T-helper 22 cell (primary cell): ENCODE measurements around the gene MTHFSD.

Experiments used
- DNase-seq: peaks from one replicate; pipeline ENCODE4 v3.0.0-alpha.2; 2020; ENCODE audit warnings: low read depth

MTHFSD gene

DNA sequence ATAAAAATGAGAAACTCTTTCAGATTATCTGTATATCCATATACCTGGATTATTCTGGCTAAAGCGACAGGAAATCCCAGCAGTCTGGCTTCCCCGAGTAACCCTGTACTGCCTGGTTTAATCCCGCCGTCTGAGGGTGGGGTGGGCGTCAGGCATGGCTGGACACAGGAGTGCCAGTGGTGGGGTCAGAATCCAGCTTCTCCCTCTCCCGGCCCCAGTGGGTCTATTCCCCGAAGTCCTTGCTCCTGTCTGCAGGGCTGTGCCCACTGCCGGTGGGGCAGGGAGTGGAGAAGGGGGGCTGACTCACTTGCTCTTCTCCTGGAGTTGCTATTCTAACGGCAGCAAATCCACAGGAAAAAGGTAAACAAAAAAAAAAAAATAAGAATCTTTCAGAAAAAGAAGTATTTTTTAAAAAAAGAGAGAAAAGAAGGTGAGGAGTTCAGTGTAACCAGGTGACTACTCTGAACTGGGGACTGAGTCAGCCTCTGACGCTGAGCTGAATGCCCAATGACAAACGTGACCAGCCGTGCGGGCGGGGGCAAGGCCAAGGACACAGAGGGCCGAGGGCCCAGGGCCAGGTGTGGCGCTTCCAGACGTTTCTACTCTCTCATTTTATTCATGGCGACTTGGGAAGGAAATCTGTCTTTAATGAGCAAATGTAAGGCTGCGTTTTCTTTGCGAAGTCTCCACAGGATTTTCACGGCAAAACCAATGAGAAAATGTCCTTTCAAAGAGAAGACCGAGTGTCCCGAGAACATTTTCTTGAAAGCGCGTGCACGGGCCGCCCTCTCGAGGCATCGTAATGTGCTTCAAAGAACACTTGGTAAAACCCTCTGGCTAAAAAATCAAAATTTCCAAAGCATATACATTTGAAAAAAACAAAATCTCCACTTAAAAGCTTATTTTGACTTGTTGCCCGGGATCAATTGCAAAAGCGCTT lies 24.5 kb downstream of the MTHFSD start:
- DNase-seq: no peak

DNA sequence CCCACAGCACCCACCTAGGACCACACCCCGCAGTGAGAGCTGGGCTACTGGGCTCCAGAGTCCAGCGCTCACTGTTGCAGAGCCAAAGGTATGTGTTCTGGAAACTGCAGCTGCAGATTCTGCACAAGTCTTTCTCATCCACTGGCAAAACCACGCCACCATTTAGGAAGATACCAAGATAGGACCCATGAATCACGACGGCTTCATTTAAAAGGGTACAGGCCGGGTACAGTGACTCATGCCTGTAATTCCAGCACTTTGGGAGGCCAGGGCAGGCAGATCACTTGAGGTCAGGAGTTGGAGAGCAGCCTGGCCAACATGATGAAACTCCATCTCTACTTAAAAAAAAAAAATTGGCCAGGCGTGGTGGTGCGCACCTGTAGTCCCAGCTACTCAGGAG lies 25.9 kb downstream of the MTHFSD start:
- no peak for DNase-seq

DNA sequence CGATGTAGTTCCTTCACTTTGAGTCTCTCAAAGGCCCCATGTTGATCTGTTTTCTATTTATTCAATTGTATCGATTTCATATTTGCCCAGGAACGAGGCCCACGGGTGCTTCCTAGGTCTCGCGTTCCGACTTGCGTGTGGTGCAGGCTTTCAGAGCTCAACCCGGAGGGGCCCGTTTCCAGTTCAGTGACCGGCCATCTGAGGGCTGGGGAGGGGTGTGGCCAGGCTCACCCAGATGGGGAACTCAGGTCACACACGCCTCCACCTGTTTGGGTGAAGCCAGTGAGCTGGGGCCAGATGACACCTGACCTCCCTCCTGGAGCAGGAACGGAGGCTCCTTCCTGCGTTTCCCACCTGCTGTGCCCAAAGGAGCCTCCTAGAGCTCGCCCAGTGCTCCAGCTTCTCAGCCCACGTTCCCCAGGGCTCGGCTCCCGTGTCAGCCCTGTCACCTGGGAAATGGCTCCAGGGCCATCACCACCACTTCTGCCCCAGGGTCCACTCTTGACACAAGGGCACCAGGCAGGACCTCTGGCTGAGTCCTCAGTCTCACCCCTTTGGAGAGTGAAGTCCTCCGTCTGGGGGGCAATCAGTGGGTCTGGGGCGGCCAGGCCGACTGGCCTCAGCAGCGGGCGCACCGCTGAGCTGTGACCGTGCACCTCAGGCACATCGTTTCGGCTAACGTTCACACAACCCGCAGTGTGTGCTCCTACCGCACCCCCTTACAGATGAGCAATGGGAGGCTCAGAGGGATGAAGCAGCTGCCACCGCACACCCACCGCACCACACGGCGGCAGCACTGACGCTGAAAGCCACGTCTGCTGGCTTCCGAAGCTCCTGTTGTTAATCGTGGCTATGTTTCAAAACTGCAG lies 26.7 kb downstream of the MTHFSD start:
- no peak for DNase-seq

GRCh38 chr16:86527366-86527765 lies 27.7 kb downstream of the MTHFSD start:
- no peak for DNase-seq

- DNase-seq: no peak
Observed at GRCh38 chr16:86525696-86526095, 29.3 kb downstream of the MTHFSD start.

- no peak for DNase-seq
Observed at GRCh38 chr16:86524029-86524428, 31.0 kb downstream of the MTHFSD start.

GRCh38 chr16:86523166-86523740 lies 31.8 kb downstream of the MTHFSD start:
- no peak for DNase-seq

DNA sequence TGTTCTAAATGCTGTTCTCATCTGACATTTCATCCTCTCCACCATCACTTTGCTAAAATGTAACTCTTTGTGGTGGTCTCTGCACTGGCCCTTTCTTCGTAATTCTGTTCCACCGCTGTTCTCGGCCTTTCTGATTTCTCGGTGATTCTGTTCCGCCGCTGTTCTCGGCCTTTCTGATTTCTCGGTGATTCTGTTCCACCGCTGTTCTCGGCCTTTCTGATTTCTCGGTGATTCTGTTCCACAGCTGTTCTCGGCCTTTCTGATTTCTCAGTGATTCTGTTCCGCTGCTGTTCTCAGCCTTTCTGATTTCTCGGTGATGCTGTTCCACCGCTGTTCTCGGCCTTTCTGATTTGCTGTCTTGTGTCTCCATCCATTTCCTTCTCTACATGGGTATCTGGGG lies 32.4 kb downstream of the MTHFSD start:
- no peak for DNase-seq

- no peak for DNase-seq
Observed at GRCh38 chr16:86521236-86522197, 33.5 kb downstream of the MTHFSD start.

DNA sequence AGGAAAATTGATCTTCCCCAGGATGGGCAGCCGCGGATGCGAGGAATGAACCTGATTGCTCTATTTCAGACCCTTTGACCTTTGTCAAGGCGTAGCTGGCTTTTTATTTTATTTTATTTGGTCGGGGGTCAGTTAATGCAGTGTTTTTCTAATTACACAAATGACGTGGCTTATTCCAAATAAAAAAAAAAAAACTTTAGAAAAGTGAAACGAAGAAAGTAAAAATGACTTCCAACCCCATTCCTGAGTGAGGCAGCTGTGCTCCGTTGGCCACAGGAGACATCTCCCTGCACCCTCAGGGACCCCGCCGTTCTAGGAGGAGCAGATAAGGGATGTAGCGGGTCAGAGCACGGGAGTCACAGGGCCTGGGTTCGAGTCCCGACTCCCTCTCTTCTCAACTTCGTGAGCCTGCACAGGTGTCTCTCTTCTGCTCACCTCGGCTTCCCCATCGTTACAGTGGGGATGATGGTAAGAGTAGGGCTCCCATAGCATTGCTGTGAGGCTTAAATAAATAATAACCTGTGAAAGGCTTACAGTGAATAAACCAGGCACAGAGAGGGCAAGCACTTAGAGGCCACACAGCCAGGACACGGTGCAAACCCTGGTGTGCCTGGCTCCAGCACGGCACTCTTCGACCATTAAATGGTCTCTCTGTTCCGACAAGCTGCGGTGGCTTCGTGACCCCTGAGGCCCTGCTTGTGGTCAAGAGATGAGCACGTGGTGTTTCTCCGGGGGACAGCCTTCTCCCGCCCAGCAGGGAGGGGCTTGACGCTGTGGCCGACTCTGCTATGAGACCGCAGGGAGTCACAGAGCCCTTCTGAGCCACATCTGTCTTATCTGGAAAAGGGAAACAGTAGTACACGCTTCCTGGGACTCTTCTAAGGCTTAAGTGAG lies 34.5 kb downstream of the MTHFSD start:
- DNase-seq: no peak

GRCh38 chr16:86519649-86520316 lies 35.3 kb downstream of the MTHFSD start:
- peak; percentile 11 for DNase-seq

DNA sequence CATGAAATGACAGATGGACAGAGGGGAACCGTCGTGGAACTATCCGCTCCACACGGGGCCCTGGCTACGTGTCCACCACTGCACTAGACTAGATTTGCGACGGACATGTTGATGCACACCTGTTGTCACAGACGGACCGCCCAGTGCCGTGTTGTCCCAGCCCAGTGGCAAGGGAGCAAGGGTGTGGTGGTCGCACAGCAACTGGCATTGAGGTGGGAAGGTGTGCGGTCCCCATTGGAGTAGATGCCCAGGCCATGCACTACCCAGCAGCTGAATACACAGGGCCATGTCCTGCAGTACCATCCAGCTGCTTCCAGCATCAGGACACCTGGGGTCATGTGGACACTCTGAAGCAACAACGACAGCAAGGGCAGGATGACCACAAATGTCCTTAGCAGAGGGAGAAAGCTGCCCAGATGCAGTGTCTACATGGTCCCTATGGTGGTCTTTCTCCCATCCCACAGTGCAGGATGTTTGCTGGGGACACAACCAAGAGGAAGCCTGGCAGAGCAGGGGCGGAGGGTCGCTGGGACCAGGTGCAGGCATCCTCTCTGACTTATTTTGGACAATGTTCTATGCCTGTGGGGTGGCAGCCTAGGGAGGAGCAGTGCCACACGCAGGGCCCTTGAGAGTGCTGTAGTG lies 35.9 kb downstream of the MTHFSD start:
- no peak for DNase-seq

- DNase-seq: no peak
Observed at GRCh38 chr16:86517652-86518258, 37.3 kb downstream of the MTHFSD start.

- no peak for DNase-seq
Observed at GRCh38 chr16:86517033-86517432, 38.0 kb downstream of the MTHFSD start.

GRCh38 chr16:86516623-86517003 lies 38.4 kb downstream of the MTHFSD start:
- no peak for DNase-seq

GRCh38 chr16:86515777-86516622 lies 39.0 kb downstream of the MTHFSD start:
- DNase-seq: no peak

- DNase-seq: no peak
Observed at GRCh38 chr16:86515413-86515776, 39.6 kb downstream of the MTHFSD start.
